NCI-H82 (cell line): ENCODE measurements around the gene DEPDC5.
"Not testable (repeated sequence)": the region's sequence is repeated elsewhere in the genome, so short reads cannot be mapped to it uniquely, and the experiment has no call there.

ENCODE experiments used
- DNase-seq: peaks from one replicate; lab custom pipeline; 2025; lab: John Stamatoyannopoulos, UW

The DEPDC5 gene

GRCh38 chr22:31815383-31815814 is 61.6 kb downstream of the DEPDC5 start:
- not testable (repeated sequence) for DNase-seq

- no peak for DNase-seq
These were observed 62.9 kb downstream of the DEPDC5 start for GRCh38 chr22:31816750-31817149.

- DNase-seq = no peak
These were observed 64.9 kb downstream of the DEPDC5 start for GRCh38 chr22:31818481-31819392.

- no peak for DNase-seq
These were observed 66.8 kb downstream of the DEPDC5 start for GRCh38 chr22:31820655-31821054.

GRCh38 chr22:31821572-31821971 is 67.8 kb downstream of the DEPDC5 start:
- DNase-seq = no peak

- no peak for DNase-seq
These were observed 68.7 kb downstream of the DEPDC5 start for GRCh38 chr22:31822523-31822922.

- no peak for DNase-seq
These were observed 71.7 kb downstream of the DEPDC5 start for GRCh38 chr22:31825513-31825912.

- DNase-seq = no peak
These were observed 72.6 kb downstream of the DEPDC5 start for GRCh38 chr22:31826443-31826842.

- no peak for DNase-seq
These were observed 74.9 kb downstream of the DEPDC5 start for GRCh38 chr22:31828739-31829138.

GRCh38 chr22:31829505-31829904 is 75.7 kb downstream of the DEPDC5 start:
- DNase-seq = no peak

GRCh38 chr22:31830721-31831070 is 76.9 kb downstream of the DEPDC5 start:
- DNase-seq = no peak

GRCh38 chr22:31833930-31834329 is 80.1 kb downstream of the DEPDC5 start:
- no peak for DNase-seq

- DNase-seq = no peak
These were observed 82.2 kb downstream of the DEPDC5 start for GRCh38 chr22:31836010-31836409.

GRCh38 chr22:31838917-31839316 is 85.1 kb downstream of the DEPDC5 start:
- DNase-seq = no peak

- DNase-seq = no peak
These were observed 86.2 kb downstream of the DEPDC5 start for GRCh38 chr22:31839986-31840385.

- no peak for DNase-seq
These were observed 86.8 kb downstream of the DEPDC5 start for GRCh38 chr22:31840585-31840984.

GRCh38 chr22:31841078-31841827 is 87.4 kb downstream of the DEPDC5 start:
- DNase-seq = no peak

GRCh38 chr22:31843526-31843925 is 89.7 kb downstream of the DEPDC5 start:
- no peak for DNase-seq

GRCh38 chr22:31844941-31845340 is 91.1 kb downstream of the DEPDC5 start:
- no peak for DNase-seq

- DNase-seq = no peak
These were observed 92.6 kb downstream of the DEPDC5 start for GRCh38 chr22:31846161-31847115.

- no peak for DNase-seq
These were observed 94.6 kb downstream of the DEPDC5 start for GRCh38 chr22:31848411-31848810.

- no peak for DNase-seq
These were observed 96.3 kb downstream of the DEPDC5 start for GRCh38 chr22:31850135-31850534.
